HL-60 (cell line): ENCODE data around the gene NAPB.

Experiments
- POLR2AphosphoS5 ChIP-seq: IDR thresholded peaks from 2 replicates; pipeline ENCODE4 v1.6.1; 2012; ENCODE audit warnings: low read depth
- TF ChIP-seq, protein P1 (sequence below): IDR thresholded peaks from one replicate; pipeline ENCODE4 v1.5.1; 2011; ENCODE audit warnings: low read length, control low read depth, inconsistent platforms; ENCODE audit not compliant: insufficient read depth

DNA sequence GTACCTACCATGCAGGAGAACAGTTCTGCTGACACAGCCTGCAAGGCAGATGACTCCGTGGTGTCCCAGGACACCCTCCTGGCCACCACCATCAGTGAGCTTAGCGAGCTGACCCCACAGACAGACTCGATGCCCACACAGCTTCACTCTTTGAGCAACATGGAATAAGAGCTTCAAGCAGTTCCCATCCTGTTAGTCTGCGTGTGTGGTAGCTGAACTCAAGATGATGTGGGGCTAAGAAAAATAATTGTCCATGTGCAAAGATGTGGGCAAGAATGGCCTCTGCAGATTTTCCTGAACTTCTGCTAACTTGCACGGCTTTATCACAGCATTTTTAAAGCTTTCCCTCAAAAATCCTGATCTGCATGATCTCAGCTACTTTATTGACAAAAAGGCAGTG, 51.0 kb downstream of the NAPB start:
- TF ChIP-seq, protein P1, sequence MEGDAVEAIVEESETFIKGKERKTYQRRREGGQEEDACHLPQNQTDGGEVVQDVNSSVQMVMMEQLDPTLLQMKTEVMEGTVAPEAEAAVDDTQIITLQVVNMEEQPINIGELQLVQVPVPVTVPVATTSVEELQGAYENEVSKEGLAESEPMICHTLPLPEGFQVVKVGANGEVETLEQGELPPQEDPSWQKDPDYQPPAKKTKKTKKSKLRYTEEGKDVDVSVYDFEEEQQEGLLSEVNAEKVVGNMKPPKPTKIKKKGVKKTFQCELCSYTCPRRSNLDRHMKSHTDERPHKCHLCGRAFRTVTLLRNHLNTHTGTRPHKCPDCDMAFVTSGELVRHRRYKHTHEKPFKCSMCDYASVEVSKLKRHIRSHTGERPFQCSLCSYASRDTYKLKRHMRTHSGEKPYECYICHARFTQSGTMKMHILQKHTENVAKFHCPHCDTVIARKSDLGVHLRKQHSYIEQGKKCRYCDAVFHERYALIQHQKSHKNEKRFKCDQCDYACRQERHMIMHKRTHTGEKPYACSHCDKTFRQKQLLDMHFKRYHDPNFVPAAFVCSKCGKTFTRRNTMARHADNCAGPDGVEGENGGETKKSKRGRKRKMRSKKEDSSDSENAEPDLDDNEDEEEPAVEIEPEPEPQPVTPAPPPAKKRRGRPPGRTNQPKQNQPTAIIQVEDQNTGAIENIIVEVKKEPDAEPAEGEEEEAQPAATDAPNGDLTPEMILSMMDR: no peak
- TF ChIP-seq POLR2AphosphoS5: no peak
